Loucy (cell line): ENCODE measurements around the gene STXBP6.

Source experiments
- H2AFZ ChIP-seq: fragments of 200-600 bp; sonication (generic); 2 replicates; pipeline ENCODE4 v1.6.0; 2016; ENCODE audit warnings: antibody characterized with exemption, mild to moderate bottlenecking, low read length, moderate library complexity
- H3F3A ChIP-seq: fragments of 200-600 bp; 2 replicates; pipeline ENCODE4 v1.6.0; 2016; ENCODE audit warnings: antibody characterized with exemption, low read depth, mild to moderate bottlenecking
- H3K27me3 ChIP-seq: fragments of 200-600 bp; sonication (generic); 2 replicates; pipeline ENCODE4 v1.6.1; 2014; ENCODE audit warnings: low read length, mild to moderate bottlenecking; ENCODE audit not compliant: insufficient read depth, poor library complexity, severe bottlenecking
- H3K36me3 ChIP-seq: fragments of 200-600 bp; sonication (generic); 2 replicates; pipeline ENCODE4 v1.6.1; 2016; ENCODE audit warnings: low read length; ENCODE audit not compliant: insufficient read depth
- H3K4me1 ChIP-seq: fragments of 200-600 bp; sonication (generic); 2 replicates; pipeline ENCODE4 v1.5.1; 2014; ENCODE audit warnings: low read length, mild to moderate bottlenecking; ENCODE audit not compliant: insufficient read depth, poor library complexity, severe bottlenecking
- H3K4me2 ChIP-seq: fragments of 200-600 bp; sonication (generic); 2 replicates; pipeline ENCODE4 v1.6.0; 2014; ENCODE audit warnings: antibody characterized with exemption, low read length, low read depth, mild to moderate bottlenecking; ENCODE audit not compliant: poor library complexity, severe bottlenecking
- H3K4me3 ChIP-seq: fragments of 200-600 bp; sonication (generic); 2 replicates; pipeline ENCODE4 v1.5.1; 2014; ENCODE audit warnings: low read length, mild to moderate bottlenecking, mixed read lengths; ENCODE audit not compliant: poor library complexity, severe bottlenecking
- H3K79me2 ChIP-seq: fragments of 200-600 bp; sonication (generic); 2 replicates; pipeline ENCODE4 v1.6.1; 2014; ENCODE audit warnings: low read length; ENCODE audit not compliant: insufficient read depth
- H3K9ac ChIP-seq: fragments of 200-600 bp; sonication (generic); 2 replicates; pipeline ENCODE4 v1.6.0; 2014; ENCODE audit warnings: mild to moderate bottlenecking, low read depth, low read length, moderate library complexity; ENCODE audit not compliant: poor library complexity, severe bottlenecking
- H3K9me2 ChIP-seq: fragments of 200-600 bp; sonication (generic); replicated peaks from 2 replicates; pipeline ENCODE4 v1.6.1; 2016; ENCODE audit warnings: low read depth, low read length, mixed read lengths
- H3K9me3 ChIP-seq: fragments of 200-600 bp; sonication (generic); 2 replicates; pipeline ENCODE4 v1.6.1; 2014; ENCODE audit warnings: mild to moderate bottlenecking, antibody characterized with exemption, low read length, low read depth; ENCODE audit not compliant: insufficient read depth
- H4K20me1 ChIP-seq: fragments of 200-600 bp; sonication (generic); 2 replicates; pipeline ENCODE4 v1.6.0; 2014; ENCODE audit warnings: antibody characterized with exemption, low read length, mild to moderate bottlenecking; ENCODE audit not compliant: insufficient read depth, poor library complexity, severe bottlenecking
- CTCF ChIP-seq: fragments of 200-600 bp; sonication (generic); conservative IDR thresholded peaks from 2 replicates; pipeline ENCODE4 v1.5.1; 2014; ENCODE audit warnings: mild to moderate bottlenecking, antibody characterized with exemption, low read length
- EZH2phosphoT487 ChIP-seq: fragments of 200-600 bp; IDR thresholded peaks from 2 replicates; pipeline ENCODE4 v1.6.1; 2018; ENCODE audit warnings: antibody characterized with exemption, mild to moderate bottlenecking, moderate library complexity, borderline replicate concordance

Gene STXBP6

DNA sequence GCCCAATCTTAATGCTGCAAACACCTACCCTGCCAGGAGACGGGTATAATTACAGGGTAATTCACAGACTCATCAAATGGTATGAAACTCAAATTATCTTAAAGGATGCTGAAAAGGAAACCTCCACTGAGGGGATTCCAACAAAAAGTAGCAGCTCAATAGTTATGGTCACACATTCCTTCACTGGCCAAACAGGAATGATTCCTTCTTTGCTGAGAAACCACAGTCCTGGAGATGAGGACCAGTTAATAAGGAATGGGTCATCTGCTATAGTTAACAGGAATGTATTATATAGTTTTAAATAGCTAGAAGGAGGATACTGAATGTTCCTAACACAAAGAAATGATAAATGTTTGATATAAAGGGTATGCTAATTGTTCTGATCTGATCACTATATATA is 136.9 kb downstream of the STXBP6 start:
- no peaks in the 10 kb centered on the region for H3F3A ChIP-seq
- TF ChIP-seq CTCF (no peak), EZH2phosphoT487 (no peak)
- no peaks in the 10 kb centered on the region for H3K36me3 ChIP-seq
- H3K4me1 ChIP-seq = peaks cover 13% of the 10 kb centered on the region
- no peak overlapping the region for H3K4me3 ChIP-seq
- H4K20me1 ChIP-seq = no peaks in the 10 kb centered on the region
- H3K9me3 ChIP-seq = no peaks in the 10 kb centered on the region
- H3K9ac ChIP-seq = no peak overlapping the region
- no peaks in the 10 kb centered on the region for H3K27me3 ChIP-seq
- no peaks in the 10 kb centered on the region for H3K79me2 ChIP-seq
- no peak overlapping the region for H3K4me2 ChIP-seq
- H3K9me2 ChIP-seq = no peaks in the 10 kb centered on the region
- H2AFZ ChIP-seq = no peak overlapping the region

GRCh38 chr14:24911324-24912109 is 138.4 kb downstream of the STXBP6 start:
- Histone ChIP-seq H3K4me1 (peaks cover 13% of the 10 kb centered on the region), H3K9ac (no peak overlapping the region), H4K20me1 (no peaks in the 10 kb centered on the region), H3K9me2 (no peaks in the 10 kb centered on the region), H2AFZ (peak overlapping the region; percentile 41; the same call in 1 of the 2 replicates), H3K27me3 (no peaks in the 10 kb centered on the region), H3K4me2 (no peak overlapping the region), H3K36me3 (no peaks in the 10 kb centered on the region), H3K79me2 (no peaks in the 10 kb centered on the region), H3K9me3 (no peaks in the 10 kb centered on the region), H3F3A (no peaks in the 10 kb centered on the region), H3K4me3 (no peak overlapping the region)
- TF ChIP-seq EZH2phosphoT487 (no peak), CTCF (no peak)

GRCh38 chr14:24910408-24910986 is 139.4 kb downstream of the STXBP6 start:
- Histone ChIP-seq H3K4me2 (no peak overlapping the region), H3K4me3 (no peak overlapping the region), H3F3A (no peaks in the 10 kb centered on the region), H3K4me1 (peaks cover 13% of the 10 kb centered on the region), H3K36me3 (no peaks in the 10 kb centered on the region), H3K79me2 (no peaks in the 10 kb centered on the region), H2AFZ (0 out of 2 replicates have a peak overlapping the region, but pooled peaks have one; percentile 17), H3K27me3 (no peaks in the 10 kb centered on the region), H3K9me3 (no peaks in the 10 kb centered on the region), H3K9me2 (no peaks in the 10 kb centered on the region), H3K9ac (no peak overlapping the region), H4K20me1 (no peaks in the 10 kb centered on the region)
- no peak for TF ChIP-seq CTCF
- TF ChIP-seq EZH2phosphoT487 = no peak
